ENCODE measurements around the gene PRCP. TPM values are rescaled to one million over a fixed set of nuclear protein-coding genes. Genes with fewer than 3 reads are reported as not detected.

The PRCP gene
- total RNA-seq, 2 donors from 2014 or later, result 76.8 to 107 TPM

DNA sequence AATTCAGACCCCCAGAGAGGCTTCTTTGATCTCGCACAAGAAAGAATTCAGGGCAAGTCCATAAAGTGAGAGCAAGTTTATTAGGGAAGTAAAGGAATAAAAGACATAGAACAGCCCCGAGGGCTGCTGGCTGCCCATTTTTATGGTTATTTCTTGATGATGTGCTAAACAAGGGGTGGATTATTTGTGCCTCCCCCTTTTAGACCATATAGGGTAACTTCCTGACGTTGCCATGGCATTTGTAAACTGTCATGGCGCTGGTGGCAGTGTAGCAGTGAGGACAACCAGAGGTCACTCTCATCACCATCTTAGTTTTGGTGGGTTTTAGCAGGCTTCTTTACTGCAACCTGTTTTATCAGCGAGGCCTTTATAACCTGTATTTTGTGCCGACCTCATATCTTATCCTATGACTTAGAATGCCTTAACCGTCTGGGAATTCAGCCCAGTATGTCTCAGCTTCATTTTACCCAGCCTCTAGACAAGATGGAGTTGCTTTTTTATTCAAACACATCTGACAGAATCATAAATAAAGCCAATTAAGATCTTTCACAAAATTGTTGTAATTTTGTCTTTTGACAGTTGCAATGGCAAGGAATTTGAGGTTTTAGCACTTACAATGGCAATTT is 8.9 kb upstream of the PRCP start:
- Mint-ChIP-seq H3K36me3 (ENCODE audit: low read depth) (peaks cover 26% of the 10 kb centered on the region), H3K27me3 (ENCODE audit: insufficient read depth) (no peaks in the 10 kb centered on the region), H3K4me1 (peaks cover 13% of the 10 kb centered on the region), H3K27ac (peak overlapping the region; percentile 52), H3K9me3 (peaks cover 22% of the 10 kb centered on the region), H3K4me3 (no peak overlapping the region)
- Histone ChIP-seq H3K4me3 (ENCODE audit: low read length) (no peak overlapping the region), H3K36me3 (ENCODE audit: control insufficient read depth, insufficient read depth, low read length) (peaks cover 27% of the 10 kb centered on the region), H3K9ac (ENCODE audit: extremely low read depth, low read length, poor library complexity, severe bottlenecking) (no peak overlapping the region), H3K27ac (ENCODE audit: low read depth, low read length) (no peak overlapping the region), H3K4me1 (ENCODE audit: control insufficient read depth, insufficient read depth, low read length) (no peaks in the 10 kb centered on the region), H3K9me3 (ENCODE audit: control insufficient read depth, low read length) (peaks cover 31% of the 10 kb centered on the region), H3K27me3 (ENCODE audit: control insufficient read depth, insufficient read depth, low read length, poor library complexity, severe bottlenecking) (no peaks in the 10 kb centered on the region)
- DNase-seq, result no peak
- TF ChIP-seq, protein P1, sequence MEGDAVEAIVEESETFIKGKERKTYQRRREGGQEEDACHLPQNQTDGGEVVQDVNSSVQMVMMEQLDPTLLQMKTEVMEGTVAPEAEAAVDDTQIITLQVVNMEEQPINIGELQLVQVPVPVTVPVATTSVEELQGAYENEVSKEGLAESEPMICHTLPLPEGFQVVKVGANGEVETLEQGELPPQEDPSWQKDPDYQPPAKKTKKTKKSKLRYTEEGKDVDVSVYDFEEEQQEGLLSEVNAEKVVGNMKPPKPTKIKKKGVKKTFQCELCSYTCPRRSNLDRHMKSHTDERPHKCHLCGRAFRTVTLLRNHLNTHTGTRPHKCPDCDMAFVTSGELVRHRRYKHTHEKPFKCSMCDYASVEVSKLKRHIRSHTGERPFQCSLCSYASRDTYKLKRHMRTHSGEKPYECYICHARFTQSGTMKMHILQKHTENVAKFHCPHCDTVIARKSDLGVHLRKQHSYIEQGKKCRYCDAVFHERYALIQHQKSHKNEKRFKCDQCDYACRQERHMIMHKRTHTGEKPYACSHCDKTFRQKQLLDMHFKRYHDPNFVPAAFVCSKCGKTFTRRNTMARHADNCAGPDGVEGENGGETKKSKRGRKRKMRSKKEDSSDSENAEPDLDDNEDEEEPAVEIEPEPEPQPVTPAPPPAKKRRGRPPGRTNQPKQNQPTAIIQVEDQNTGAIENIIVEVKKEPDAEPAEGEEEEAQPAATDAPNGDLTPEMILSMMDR (conservative IDR thresholded peaks at IDR 0.05), result no peak
- 77 to 81% methylated on average over 6 to 7 of the region's 7 CpGs for WGBS, 2 experiments (ENCODE audit: insufficient coverage in 1 of 2, insufficient read length in 1 of 2)

DNA sequence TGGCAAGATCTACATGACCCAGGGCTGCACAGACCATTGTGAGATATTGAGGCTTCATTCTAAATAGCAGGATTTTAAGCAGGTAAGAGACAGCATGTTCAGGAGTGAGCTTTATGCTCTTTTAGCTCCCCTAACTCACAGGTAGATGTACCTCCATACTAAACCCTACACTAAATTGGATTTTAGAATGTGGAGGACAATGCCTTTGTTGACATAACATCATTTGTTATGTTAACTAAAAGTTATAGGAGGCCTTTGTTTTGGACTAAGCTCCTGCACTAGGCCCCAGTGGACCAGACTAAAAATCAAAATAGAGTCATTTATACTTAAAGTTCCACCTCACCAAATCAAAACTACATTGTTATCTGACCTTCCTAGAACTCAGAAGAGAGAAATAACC is 8.1 kb upstream of the PRCP start:
- Histone ChIP-seq H3K27me3 (ENCODE audit: control insufficient read depth, insufficient read depth, low read length, poor library complexity, severe bottlenecking) (no peaks in the 10 kb centered on the region), H3K4me1 (ENCODE audit: control insufficient read depth, insufficient read depth, low read length) (no peaks in the 10 kb centered on the region), H3K9ac (ENCODE audit: extremely low read depth, low read length, poor library complexity, severe bottlenecking) (no peak overlapping the region), H3K36me3 (ENCODE audit: control insufficient read depth, insufficient read depth, low read length) (peaks cover 20% of the 10 kb centered on the region), H3K27ac (ENCODE audit: low read depth, low read length) (no peak overlapping the region), H3K9me3 (ENCODE audit: control insufficient read depth, low read length) (peaks cover 29% of the 10 kb centered on the region), H3K4me3 (ENCODE audit: low read length) (no peak overlapping the region)
- no peak for DNase-seq
- Mint-ChIP-seq H3K9me3 (peaks cover 22% of the 10 kb centered on the region), H3K4me1 (peaks cover 13% of the 10 kb centered on the region), H3K4me3 (no peak overlapping the region), H3K27me3 (ENCODE audit: insufficient read depth) (no peaks in the 10 kb centered on the region), H3K27ac (peak overlapping the region; percentile 64), H3K36me3 (ENCODE audit: low read depth) (peaks cover 23% of the 10 kb centered on the region)
- TF ChIP-seq, protein P1 (conservative IDR thresholded peaks at IDR 0.05), result no peak

DNA sequence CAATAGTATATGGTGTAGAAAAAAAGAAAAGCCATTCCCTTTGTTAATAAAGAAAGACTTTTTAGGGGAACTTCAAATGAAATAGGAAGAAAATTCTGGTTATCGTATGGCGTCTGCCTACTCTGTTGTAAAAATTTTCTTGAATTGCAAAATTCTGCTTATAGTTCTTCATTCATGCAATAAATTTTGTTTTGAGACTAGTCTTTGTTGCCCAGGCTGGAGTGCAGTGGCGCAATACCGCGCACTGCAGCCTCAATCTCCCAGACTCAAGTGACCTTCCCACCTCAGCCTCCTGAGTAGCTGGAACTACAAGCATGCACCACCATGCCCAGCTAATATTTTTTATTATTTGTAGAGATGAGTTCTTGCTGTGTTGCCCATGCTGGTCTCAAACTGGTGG is 7.1 kb upstream of the PRCP start:
- no peak for DNase-seq
- no peaks in the 10 kb centered on the region for H3K27me3 Mint-ChIP-seq (ENCODE audit: insufficient read depth)
- no peak overlapping the region for H3K9ac ChIP-seq (ENCODE audit: extremely low read depth, low read length, poor library complexity, severe bottlenecking)
- peaks cover 17% of the 10 kb centered on the region for H3K36me3 Mint-ChIP-seq (ENCODE audit: low read depth)
- no peaks in the 10 kb centered on the region for H3K27me3 ChIP-seq (ENCODE audit: control insufficient read depth, insufficient read depth, low read length, poor library complexity, severe bottlenecking)
- H3K9me3 Mint-ChIP-seq, result peaks cover 17% of the 10 kb centered on the region
- H3K4me1 Mint-ChIP-seq, result peaks cover 17% of the 10 kb centered on the region
- H3K27ac Mint-ChIP-seq, result no peak overlapping the region
- TF ChIP-seq, protein P1 (conservative IDR thresholded peaks at IDR 0.05), result no peak
- H3K4me3 ChIP-seq (ENCODE audit: low read length), result no peak overlapping the region
- no peak overlapping the region for H3K27ac ChIP-seq (ENCODE audit: low read depth, low read length)
- H3K9me3 ChIP-seq (ENCODE audit: control insufficient read depth, low read length), result peaks cover 19% of the 10 kb centered on the region
- no peaks in the 10 kb centered on the region for H3K4me1 ChIP-seq (ENCODE audit: control insufficient read depth, insufficient read depth, low read length)
- 96 to 100% methylated on average over 2 to 5 of the region's 5 CpGs for WGBS, 2 experiments (ENCODE audit: insufficient coverage in 1 of 2, insufficient read length in 1 of 2)
- no peak overlapping the region for H3K4me3 Mint-ChIP-seq
- H3K36me3 ChIP-seq (ENCODE audit: control insufficient read depth, insufficient read depth, low read length), result peaks cover 11% of the 10 kb centered on the region

Measured in endodermal cell (in vitro differentiated cells).